H9 (cell line): ENCODE measurements around the gene SBK1. TPM values are rescaled to one million over a fixed set of nuclear protein-coding genes. Genes with fewer than 3 reads are reported as not detected.

ENCODE experiments used
- DNase-seq: peaks from one replicate; pipeline ENCODE4 v3.0.0-alpha.2; 2017
- H2AFZ ChIP-seq: one replicate; pipeline ENCODE4 v1.6.1; 2013; ENCODE audit warnings: mild to moderate bottlenecking, low read length, control low read depth, moderate library complexity
- H2AK5ac ChIP-seq: 2 replicates; pipeline ENCODE4 v1.6.1; 2013; ENCODE audit warnings: low read length, control low read depth, mixed read lengths; ENCODE audit not compliant: insufficient read length
- H2BK120ac ChIP-seq: one replicate; pipeline ENCODE4 v1.6.1; 2013; ENCODE audit warnings: low read depth, mild to moderate bottlenecking, low read length, control low read depth, inconsistent platforms; ENCODE audit not compliant: poor library complexity, severe bottlenecking
- H2BK12ac ChIP-seq: 2 replicates; pipeline ENCODE4 v1.6.1; 2013; ENCODE audit warnings: low read length, control low read depth, mixed read lengths, low read depth; ENCODE audit not compliant: insufficient read length
- H2BK15ac ChIP-seq: 2 replicates; pipeline ENCODE4 v1.6.1; 2013; ENCODE audit warnings: low read depth, low read length, control low read depth
- H2BK20ac ChIP-seq: one replicate; pipeline ENCODE4 v1.6.1; 2013; ENCODE audit warnings: low read depth, mild to moderate bottlenecking, low read length, control low read depth, inconsistent platforms; ENCODE audit not compliant: poor library complexity, severe bottlenecking
- H2BK5ac ChIP-seq: 2 replicates; pipeline ENCODE4 v1.6.1; 2013; ENCODE audit warnings: low read length, control low read depth, mixed read lengths; ENCODE audit not compliant: insufficient read length
- H3K14ac ChIP-seq: 2 replicates; pipeline ENCODE4 v1.6.1; 2013; ENCODE audit warnings: low read length, control low read depth; ENCODE audit not compliant: insufficient read depth
- H3K18ac ChIP-seq: 2 replicates; pipeline ENCODE4 v1.6.1; 2013; ENCODE audit warnings: low read depth, mild to moderate bottlenecking, mixed read lengths, low read length, control low read depth; ENCODE audit not compliant: insufficient read length
- H3K23ac ChIP-seq: 2 replicates; pipeline ENCODE4 v1.6.1; 2013; ENCODE audit warnings: low read length, control low read depth, mixed read lengths, low read depth; ENCODE audit not compliant: insufficient read length
- H3K23me2 ChIP-seq: 2 replicates; pipeline ENCODE4 v1.6.1; 2013; ENCODE audit warnings: low read depth, mild to moderate bottlenecking, mixed read lengths, low read length, control low read depth; ENCODE audit not compliant: insufficient read length, poor library complexity, severe bottlenecking
- H3K27ac ChIP-seq: 2 replicates; pipeline ENCODE4 v1.5.1; 2013; ENCODE audit warnings: low read length, control low read depth, mixed read lengths, low read depth; ENCODE audit not compliant: insufficient read length
- H3K27me3 ChIP-seq: 2 replicates; pipeline ENCODE4 v1.6.1; 2013; ENCODE audit warnings: low read length, control low read depth, inconsistent platforms; ENCODE audit not compliant: insufficient read depth
- H3K4ac ChIP-seq: 2 replicates; pipeline ENCODE4 v1.6.1; 2013; ENCODE audit warnings: low read depth, mild to moderate bottlenecking, control low read depth, inconsistent platforms, low read length, moderate library complexity
- H3K4me1 ChIP-seq: 2 replicates; pipeline ENCODE4 v1.6.1; 2013; ENCODE audit warnings: low read length, control low read depth, inconsistent platforms; ENCODE audit not compliant: insufficient read depth
- H3K4me2 ChIP-seq: 2 replicates; pipeline ENCODE4 v1.6.1; 2013; ENCODE audit warnings: low read length, control low read depth, mixed read lengths; ENCODE audit not compliant: insufficient read length, insufficient read depth
- H3K56ac ChIP-seq: 2 replicates; pipeline ENCODE4 v1.6.1; 2013; ENCODE audit warnings: low read depth, mild to moderate bottlenecking, mixed read lengths, low read length, control low read depth; ENCODE audit not compliant: insufficient read length
- H3K79me1 ChIP-seq: 2 replicates; pipeline ENCODE4 v1.6.1; 2013; ENCODE audit warnings: low read depth, mild to moderate bottlenecking, moderate library complexity, low read length, control low read depth, inconsistent platforms; ENCODE audit not compliant: insufficient read depth, poor library complexity, severe bottlenecking
- H3K79me2 ChIP-seq: 2 replicates; pipeline ENCODE4 v1.6.1; 2013; ENCODE audit warnings: low read length, control low read depth, inconsistent platforms; ENCODE audit not compliant: insufficient read depth
- H3K9ac ChIP-seq: 2 replicates; pipeline ENCODE4 v1.6.1; 2013; ENCODE audit warnings: low read length, control low read depth, mixed read lengths; ENCODE audit not compliant: insufficient read length; ENCODE audit errors: extremely low read depth
- H3K9me3 ChIP-seq: one replicate; pipeline ENCODE4 v1.6.1; 2013; ENCODE audit warnings: low read depth, low read length, inconsistent platforms; ENCODE audit not compliant: control insufficient read depth
- H3T11ph ChIP-seq: one replicate; pipeline ENCODE4 v1.6.1; 2013; ENCODE audit warnings: mild to moderate bottlenecking, low read length, control low read depth, inconsistent platforms
- H4K20me1 ChIP-seq: one replicate; pipeline ENCODE4 v1.6.1; 2013; ENCODE audit not compliant: control insufficient read depth, insufficient read length, insufficient read depth
- H4K5ac ChIP-seq: 2 replicates; pipeline ENCODE4 v1.6.1; 2013; ENCODE audit warnings: low read depth, mild to moderate bottlenecking, mixed read lengths, low read length, control low read depth; ENCODE audit not compliant: insufficient read length
- H4K8ac ChIP-seq: replicated peaks from 2 replicates; pipeline ENCODE4 v1.6.1; 2013; ENCODE audit warnings: low read length, control low read depth, mixed read lengths, low read depth; ENCODE audit not compliant: insufficient read length
- H4K91ac ChIP-seq: 2 replicates; pipeline ENCODE4 v1.6.1; 2013; ENCODE audit warnings: low read depth, mild to moderate bottlenecking, moderate library complexity, mixed read lengths, low read length, control low read depth; ENCODE audit not compliant: insufficient read length
- H3K27ac Mint-ChIP-seq, 3 experiments: 2 replicates in 2 of 3; 3 replicates in 1 of 3; pipeline ENCODE4 v1.8.0; 2020 to 2021; ENCODE audit warnings: mixed read lengths in 3 of 3, mild to moderate bottlenecking in 1 of 3, moderate library complexity in 1 of 3
- H3K27me3 Mint-ChIP-seq: 2 replicates; pipeline ENCODE4 v1.8.0; 2021; ENCODE audit warnings: low read depth, mild to moderate bottlenecking, moderate library complexity, mixed read lengths
- H3K36me3 Mint-ChIP-seq, 3 experiments: 2 replicates in 2 of 3; 3 replicates in 1 of 3; pipeline ENCODE4 v1.8.0; 2020 to 2021; ENCODE audit warnings: low read depth in 3 of 3, mixed read lengths in 3 of 3; ENCODE audit not compliant: insufficient read depth in 1 of 3
- H3K4me1 Mint-ChIP-seq, 2 experiments: 2 replicates each; pipeline ENCODE4 v1.8.0; 2020; ENCODE audit warnings: mixed read lengths in 2 of 2
- H3K4me3 Mint-ChIP-seq, 2 experiments: 2 replicates in 1 of 2; 3 replicates in 1 of 2; pipeline ENCODE4 v1.8.0; 2020 to 2021; ENCODE audit warnings: mild to moderate bottlenecking in 2 of 2, mixed read lengths in 2 of 2, moderate library complexity in 1 of 2
- H3K9me3 Mint-ChIP-seq, 2 experiments: 2 replicates in 1 of 2; 3 replicates in 1 of 2; pipeline ENCODE4 v1.8.0; 2020; ENCODE audit warnings: mild to moderate bottlenecking in 2 of 2, mixed read lengths in 2 of 2, moderate library complexity in 1 of 2
- WGBS: extraction: QIAGEN DNeasy Blood & Tissue Kit; methylation state at CpG from one replicate; pipeline ENCODE4 v1.1.7; 2013; ENCODE audit warnings: missing lambda C conversion rate, low lambda C conversion rate, mixed read lengths; ENCODE audit not compliant: insufficient read length; ENCODE audit errors: extremely low coverage; 5-methylcytosine and 5-hydroxymethylcytosine counted together
- total RNA-seq: library from RNA; stranded (reverse); gene quantifications from 2 replicates; pipeline ENCODE4 v1.2.1, GENCODE V29; 2021
- TF ChIP-seq, protein P1 (sequence below): fragments of 200-600 bp; sonication (generic); conservative IDR thresholded peaks from 3 replicates; pipeline ENCODE4 v1.8.0; 2021; ENCODE audit warnings: antibody characterized with exemption, mild to moderate bottlenecking

The SBK1 gene
- total RNA-seq, 1 experiment from 2014 or later = 65.5 TPM

DNA sequence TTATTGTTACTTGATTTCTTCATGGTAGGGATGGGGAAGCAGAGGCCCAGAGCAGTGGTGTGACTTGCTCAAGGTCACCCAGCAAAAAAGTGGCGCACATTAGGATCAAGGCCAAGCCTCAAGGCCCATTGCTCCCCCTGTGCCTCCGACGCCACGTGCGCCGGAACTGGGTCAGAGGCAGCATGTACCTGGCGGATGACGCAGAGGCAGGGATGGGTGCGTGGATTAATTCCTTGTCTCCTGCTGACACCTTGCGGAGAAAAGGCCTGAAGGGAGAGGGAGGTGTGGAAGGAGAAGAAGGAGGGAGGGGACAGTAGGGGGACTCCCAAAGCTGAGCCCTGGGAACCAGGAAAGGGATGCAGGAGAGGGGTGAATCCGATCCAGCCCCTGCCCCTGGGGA lies 18.5 kb downstream of the SBK1 start:
- Histone ChIP-seq H2BK20ac (no peak overlapping the region), H2AFZ (no peak overlapping the region), H4K91ac (no peak overlapping the region), H3K27ac (no peak overlapping the region), H3K23me2 (no peaks in the 10 kb centered on the region), H3K27me3 (no peaks in the 10 kb centered on the region), H3K4ac (no peak overlapping the region), H3K4me2 (no peak overlapping the region), H3K23ac (no peak overlapping the region), H3K18ac (no peak overlapping the region), H3K79me1 (no peaks in the 10 kb centered on the region), H3K9me3 (no peaks in the 10 kb centered on the region), H2BK120ac (no peak overlapping the region), H3K79me2 (peaks cover 4% of the 10 kb centered on the region; the same call in 1 of the 2 replicates), H4K8ac (no peak overlapping the region), H2BK12ac (no peak overlapping the region), H3K14ac (no peak overlapping the region; the same call in 1 of the 2 replicates), H3K4me1 (no peaks in the 10 kb centered on the region; the same call in 1 of the 2 replicates), H3K9ac (no peak overlapping the region), H4K20me1 (peaks cover 6% of the 10 kb centered on the region), H2BK15ac (no peak overlapping the region), H3K56ac (no peak overlapping the region), H3T11ph (no peak overlapping the region), H4K5ac (no peak overlapping the region), H2AK5ac (no peak overlapping the region), H2BK5ac (no peak overlapping the region)
- TF ChIP-seq, protein P1, sequence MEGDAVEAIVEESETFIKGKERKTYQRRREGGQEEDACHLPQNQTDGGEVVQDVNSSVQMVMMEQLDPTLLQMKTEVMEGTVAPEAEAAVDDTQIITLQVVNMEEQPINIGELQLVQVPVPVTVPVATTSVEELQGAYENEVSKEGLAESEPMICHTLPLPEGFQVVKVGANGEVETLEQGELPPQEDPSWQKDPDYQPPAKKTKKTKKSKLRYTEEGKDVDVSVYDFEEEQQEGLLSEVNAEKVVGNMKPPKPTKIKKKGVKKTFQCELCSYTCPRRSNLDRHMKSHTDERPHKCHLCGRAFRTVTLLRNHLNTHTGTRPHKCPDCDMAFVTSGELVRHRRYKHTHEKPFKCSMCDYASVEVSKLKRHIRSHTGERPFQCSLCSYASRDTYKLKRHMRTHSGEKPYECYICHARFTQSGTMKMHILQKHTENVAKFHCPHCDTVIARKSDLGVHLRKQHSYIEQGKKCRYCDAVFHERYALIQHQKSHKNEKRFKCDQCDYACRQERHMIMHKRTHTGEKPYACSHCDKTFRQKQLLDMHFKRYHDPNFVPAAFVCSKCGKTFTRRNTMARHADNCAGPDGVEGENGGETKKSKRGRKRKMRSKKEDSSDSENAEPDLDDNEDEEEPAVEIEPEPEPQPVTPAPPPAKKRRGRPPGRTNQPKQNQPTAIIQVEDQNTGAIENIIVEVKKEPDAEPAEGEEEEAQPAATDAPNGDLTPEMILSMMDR = no peak
- WGBS = no CpG with 5 or more reads among the region's 11 CpGs
- Mint-ChIP-seq H3K4me3 (no peak overlapping the region), H3K4me1 (peaks cover 6 to 9% of the 10 kb centered on the region in 2 experiments), H3K27me3 (no peaks in the 10 kb centered on the region), H3K9me3 (peaks cover 0 to 5% of the 10 kb centered on the region in 2 experiments; a peak in 1 of 5 replicates), H3K27ac (peak overlapping the region in 1 of 3 experiments; percentile 58; a peak in 2 of 7 replicates), H3K36me3 (peaks cover 28 to 49% (median 30%) of the 10 kb centered on the region in 3 experiments)
- no peak for DNase-seq
